Neural cell (in vitro differentiated cells): ENCODE data around the gene KRT73. TPM values are rescaled to one million over a fixed set of nuclear protein-coding genes. Genes with fewer than 3 reads are reported as not detected.

ENCODE experiments used
- H2AFZ ChIP-seq: fragments of 200-600, 300-800 bp; sonication (generic), shearing (Covaris generic); 2 replicates; pipeline ENCODE4 v1.6.0; 2014; ENCODE audit warnings: low read depth, mild to moderate bottlenecking, antibody characterized with exemption, low read length, moderate library complexity
- H3F3A ChIP-seq: fragments of 200-600 bp; shearing (Covaris generic); 2 replicates; pipeline ENCODE4 v1.6.1; 2016; ENCODE audit warnings: mild to moderate bottlenecking, moderate library complexity, mixed read lengths, antibody characterized with exemption, low read length; ENCODE audit not compliant: insufficient read depth, poor library complexity, severe bottlenecking
- H3K27ac ChIP-seq: fragments of 200-600, 300-800 bp; sonication (generic), shearing (Covaris generic); 2 replicates; pipeline ENCODE4 v1.5.1; 2014; ENCODE audit warnings: mild to moderate bottlenecking, low read length, moderate library complexity
- H3K27me3 ChIP-seq: fragments of 300-800, 200-600 bp; sonication (generic), shearing (Covaris generic); 2 replicates; pipeline ENCODE4 v1.6.0; 2014; ENCODE audit warnings: mild to moderate bottlenecking, low read depth, low read length, moderate library complexity; ENCODE audit not compliant: insufficient read depth
- H3K36me3 ChIP-seq: fragments of 300-800, 200-600 bp; sonication (generic), shearing (Covaris generic); 2 replicates; pipeline ENCODE4 v1.5.1; 2014; ENCODE audit warnings: mild to moderate bottlenecking, antibody characterized with exemption, low read length, moderate library complexity; ENCODE audit not compliant: insufficient read depth
- H3K4me2 ChIP-seq: fragments of 300-800, 200-600 bp; sonication (generic), shearing (Covaris generic); 2 replicates; pipeline ENCODE4 v1.6.0; 2014; ENCODE audit warnings: mild to moderate bottlenecking, low read length
- H3K4me3 ChIP-seq: fragments of 300-800, 200-600 bp; sonication (generic), shearing (Covaris generic); 2 replicates; pipeline ENCODE4 v1.5.1; 2014; ENCODE audit warnings: mild to moderate bottlenecking, low read length, moderate library complexity
- H3K79me2 ChIP-seq: fragments of 200-600 bp; shearing (Covaris generic); replicated peaks from 2 replicates; pipeline ENCODE4 v1.6.0; 2014; ENCODE audit warnings: mild to moderate bottlenecking, low read length, moderate library complexity; ENCODE audit not compliant: insufficient read depth
- H3K9ac ChIP-seq: fragments of 300-800, 200-600 bp; sonication (generic), shearing (Covaris generic); 2 replicates; pipeline ENCODE4 v1.6.1; 2016; ENCODE audit warnings: mild to moderate bottlenecking, low read length, mixed read lengths
- H3K9me2 ChIP-seq: fragments of 200-600 bp; shearing (Covaris generic); 2 replicates; pipeline ENCODE4 v1.6.1; 2016; ENCODE audit warnings: mild to moderate bottlenecking, low read length, mixed read lengths; ENCODE audit not compliant: insufficient read depth
- H3K9me3 ChIP-seq: fragments of 200-600, 300-800 bp; sonication (generic), shearing (Covaris generic); 2 replicates; pipeline ENCODE4 v1.6.1; 2016; ENCODE audit warnings: mild to moderate bottlenecking, mixed run types, low read length, moderate library complexity, mixed read lengths
- H4K20me1 ChIP-seq: fragments of 200-600 bp; shearing (Covaris generic); 2 replicates; pipeline ENCODE4 v1.6.1; 2016; ENCODE audit warnings: mild to moderate bottlenecking, mixed run types; ENCODE audit not compliant: insufficient read depth
- CTCF ChIP-seq: fragments of 450-650 bp; IDR thresholded peaks from 2 replicates; pipeline ENCODE4 v1.5.1; 2014; ENCODE audit warnings: antibody characterized with exemption, mild to moderate bottlenecking, moderate library complexity; ENCODE audit not compliant: poor library complexity, severe bottlenecking
- EP300 ChIP-seq: fragments of 450-650 bp; conservative IDR thresholded peaks from 2 replicates; pipeline ENCODE4 v1.6.1; 2014; ENCODE audit warnings: antibody characterized with exemption, mild to moderate bottlenecking, moderate library complexity; ENCODE audit not compliant: poor library complexity, severe bottlenecking
- EZH2 ChIP-seq: fragments of 200-600, 300-800 bp; shearing (Covaris generic), sonication (generic); IDR thresholded peaks from 2 replicates; pipeline ENCODE4 v1.6.1; 2014; ENCODE audit warnings: antibody characterized with exemption, low read length, borderline replicate concordance, mild to moderate bottlenecking; ENCODE audit not compliant: insufficient read depth, poor library complexity, severe bottlenecking
- MXI1 ChIP-seq: fragments of 450-650 bp; conservative IDR thresholded peaks from 2 replicates; pipeline ENCODE4 v1.6.1; 2014; ENCODE audit warnings: antibody characterized with exemption, mild to moderate bottlenecking; ENCODE audit not compliant: poor library complexity, severe bottlenecking
- POLR2AphosphoS5 ChIP-seq: IDR thresholded peaks from 2 replicates; pipeline ENCODE4 v1.6.1; 2012
- RAD21 ChIP-seq: fragments of 450-650 bp; conservative IDR thresholded peaks from 2 replicates; pipeline ENCODE4 v1.6.1; 2014; ENCODE audit warnings: antibody characterized with exemption, mild to moderate bottlenecking, moderate library complexity
- SMC3 ChIP-seq: fragments of 450-650 bp; conservative IDR thresholded peaks from 2 replicates; pipeline ENCODE4 v1.6.1; 2014; ENCODE audit warnings: antibody characterized with exemption, mild to moderate bottlenecking, moderate library complexity; ENCODE audit not compliant: poor library complexity
- TAF1 ChIP-seq: IDR thresholded peaks from 2 replicates; pipeline ENCODE4 v1.6.1; 2012; ENCODE audit warnings: low read depth
- polyA plus RNA-seq: library from polyadenylated mRNA; depleted of rRNA; stranded (reverse); fragments of >200 nt; gene quantifications from 2 replicates; pipeline ENCODE4 v1.2.3, GENCODE V29; 2014
- TF ChIP-seq, protein P1 (sequence below): IDR thresholded peaks from 2 replicates; pipeline ENCODE4 v1.6.1; 2012; ENCODE audit warnings: borderline replicate concordance

Gene KRT73
- polyA plus RNA-seq, 1 donor from 2014 or later: not detected

DNA sequence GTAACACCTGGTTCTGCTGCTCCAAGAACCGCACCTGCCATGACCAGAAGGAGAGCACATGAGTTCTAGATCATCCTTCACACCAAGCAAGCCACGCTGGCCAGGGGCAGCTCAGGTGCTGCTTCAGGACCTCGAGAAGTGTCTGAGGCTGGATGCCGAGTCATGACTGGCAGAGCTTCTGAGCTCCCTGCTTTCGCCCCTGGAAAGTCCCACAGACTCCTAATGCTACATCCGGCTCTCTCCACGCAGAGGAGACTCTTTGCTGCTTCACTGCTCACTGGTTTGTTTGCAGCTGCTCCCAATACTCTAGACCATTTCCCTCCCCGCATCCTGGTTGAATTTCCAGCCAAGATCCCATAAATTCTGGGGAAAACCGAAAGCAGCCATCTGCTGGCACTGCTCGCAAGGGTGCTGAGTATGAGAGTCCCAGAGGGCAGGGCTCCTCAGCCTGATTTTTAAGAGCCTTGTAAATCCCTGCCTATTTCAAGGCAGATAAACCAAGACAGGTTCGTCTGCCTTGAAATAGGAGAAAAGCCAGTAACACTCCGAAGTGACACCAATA lies 32.2 kb upstream of the KRT73 start:
- Histone ChIP-seq H2AFZ (no peak overlapping the region), H3F3A (no peaks in the 10 kb centered on the region), H3K36me3 (no peaks in the 10 kb centered on the region), H3K9ac (no peak overlapping the region), H3K27me3 (no peaks in the 10 kb centered on the region), H3K27ac (no peak overlapping the region), H3K79me2 (no peaks in the 10 kb centered on the region), H3K9me2 (no peaks in the 10 kb centered on the region), H3K4me3 (no peak overlapping the region), H3K9me3 (no peaks in the 10 kb centered on the region), H4K20me1 (no peaks in the 10 kb centered on the region), H3K4me2 (no peak overlapping the region)
- TF ChIP-seq EZH2: no peak
- no peak for TF ChIP-seq TAF1

DNA sequence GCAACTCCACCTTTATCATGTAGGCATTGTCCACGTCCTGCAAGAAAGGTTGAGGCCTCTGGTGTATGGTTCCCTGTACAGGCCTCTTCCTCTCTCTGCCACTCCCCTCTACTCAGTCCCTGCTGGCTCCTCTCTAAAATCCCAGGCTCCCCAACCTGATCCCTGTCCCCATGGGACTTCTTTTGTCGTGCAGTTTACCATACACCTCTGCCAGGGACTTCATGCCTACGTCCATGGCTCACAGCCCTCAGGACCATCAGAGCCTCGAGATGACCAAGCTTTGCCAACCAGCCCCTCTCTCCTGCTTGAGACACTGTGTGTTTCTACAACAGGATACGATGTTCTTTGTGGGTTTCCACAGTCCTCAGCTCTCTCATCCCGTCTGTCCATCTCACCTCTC lies 30.7 kb upstream of the KRT73 start:
- Histone ChIP-seq H3K9ac (no peak overlapping the region), H3K79me2 (no peaks in the 10 kb centered on the region), H3K4me2 (no peak overlapping the region), H3K36me3 (no peaks in the 10 kb centered on the region), H3F3A (no peaks in the 10 kb centered on the region), H4K20me1 (no peaks in the 10 kb centered on the region), H3K27me3 (no peaks in the 10 kb centered on the region), H3K27ac (no peak overlapping the region), H3K9me2 (no peaks in the 10 kb centered on the region), H2AFZ (no peak overlapping the region), H3K9me3 (no peaks in the 10 kb centered on the region), H3K4me3 (no peak overlapping the region)
- TF ChIP-seq EZH2 (no peak), SMC3 (no peak), POLR2AphosphoS5 (no peak), TAF1 (no peak), EP300 (no peak), CTCF (no peak), MXI1 (no peak), RAD21 (no peak)
- TF ChIP-seq, protein P1, sequence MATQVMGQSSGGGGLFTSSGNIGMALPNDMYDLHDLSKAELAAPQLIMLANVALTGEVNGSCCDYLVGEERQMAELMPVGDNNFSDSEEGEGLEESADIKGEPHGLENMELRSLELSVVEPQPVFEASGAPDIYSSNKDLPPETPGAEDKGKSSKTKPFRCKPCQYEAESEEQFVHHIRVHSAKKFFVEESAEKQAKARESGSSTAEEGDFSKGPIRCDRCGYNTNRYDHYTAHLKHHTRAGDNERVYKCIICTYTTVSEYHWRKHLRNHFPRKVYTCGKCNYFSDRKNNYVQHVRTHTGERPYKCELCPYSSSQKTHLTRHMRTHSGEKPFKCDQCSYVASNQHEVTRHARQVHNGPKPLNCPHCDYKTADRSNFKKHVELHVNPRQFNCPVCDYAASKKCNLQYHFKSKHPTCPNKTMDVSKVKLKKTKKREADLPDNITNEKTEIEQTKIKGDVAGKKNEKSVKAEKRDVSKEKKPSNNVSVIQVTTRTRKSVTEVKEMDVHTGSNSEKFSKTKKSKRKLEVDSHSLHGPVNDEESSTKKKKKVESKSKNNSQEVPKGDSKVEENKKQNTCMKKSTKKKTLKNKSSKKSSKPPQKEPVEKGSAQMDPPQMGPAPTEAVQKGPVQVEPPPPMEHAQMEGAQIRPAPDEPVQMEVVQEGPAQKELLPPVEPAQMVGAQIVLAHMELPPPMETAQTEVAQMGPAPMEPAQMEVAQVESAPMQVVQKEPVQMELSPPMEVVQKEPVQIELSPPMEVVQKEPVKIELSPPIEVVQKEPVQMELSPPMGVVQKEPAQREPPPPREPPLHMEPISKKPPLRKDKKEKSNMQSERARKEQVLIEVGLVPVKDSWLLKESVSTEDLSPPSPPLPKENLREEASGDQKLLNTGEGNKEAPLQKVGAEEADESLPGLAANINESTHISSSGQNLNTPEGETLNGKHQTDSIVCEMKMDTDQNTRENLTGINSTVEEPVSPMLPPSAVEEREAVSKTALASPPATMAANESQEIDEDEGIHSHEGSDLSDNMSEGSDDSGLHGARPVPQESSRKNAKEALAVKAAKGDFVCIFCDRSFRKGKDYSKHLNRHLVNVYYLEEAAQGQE: no peak
